ENCODE measurements around the gene COL4A1.

COL4A1 gene

GRCh38 chr13:110351636-110352420, 44.9 kb upstream of the COL4A1 start:
- no peak for DNase-seq (ENCODE audit: extremely low read depth, low read depth)
- TF ChIP-seq CTCF (IDR thresholded peaks at IDR 0.05; ENCODE audit: low read depth, low read length) = no peak

DNA sequence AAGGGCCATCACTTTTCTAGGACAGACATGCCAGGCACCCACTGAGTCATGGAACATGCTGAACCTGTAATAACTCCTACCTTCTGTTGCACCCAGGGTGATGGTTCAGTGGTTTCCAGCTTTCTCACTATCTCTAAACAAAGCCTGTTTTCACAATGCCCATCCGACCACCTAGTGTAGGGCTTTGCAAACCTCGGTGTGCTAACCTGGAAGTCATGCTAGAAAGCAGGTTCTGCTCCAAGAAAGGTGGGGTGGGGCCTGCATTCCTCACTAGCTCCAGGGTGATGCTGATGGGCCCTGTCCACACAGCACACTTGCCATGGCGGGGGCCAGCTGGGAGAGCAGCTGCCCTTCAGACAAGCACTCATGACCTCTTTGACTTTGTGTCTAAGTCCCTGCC, 43.6 kb upstream of the COL4A1 start:
- no peak for DNase-seq (ENCODE audit: extremely low read depth, low read depth)

DNA sequence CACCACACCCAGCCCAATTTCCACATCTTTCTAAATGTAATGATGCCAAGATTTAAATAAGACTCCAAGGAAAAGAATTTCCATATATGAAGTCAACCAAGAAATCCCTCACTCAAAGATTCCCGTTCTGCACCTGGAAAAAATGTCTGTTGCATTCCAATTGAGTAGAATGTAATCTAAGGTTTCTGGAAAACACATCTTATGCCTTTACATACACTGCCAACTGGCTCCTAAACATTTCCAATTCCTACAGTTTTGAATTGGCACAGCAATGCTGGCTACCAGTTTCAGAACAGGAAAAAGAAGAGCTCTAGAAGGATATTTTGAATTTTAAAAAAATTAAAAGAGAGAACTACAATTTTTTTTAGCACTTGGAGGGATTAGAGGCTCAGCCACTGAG, 43.1 kb upstream of the COL4A1 start:
- no peak for TF ChIP-seq CTCF (IDR thresholded peaks at IDR 0.05; ENCODE audit: low read depth, low read length)
- no peak for DNase-seq (ENCODE audit: extremely low read depth, low read depth)

More for the DNA sequence above, 43.6 kb upstream of the COL4A1 start:
- TF ChIP-seq CTCF (IDR thresholded peaks at IDR 0.05; ENCODE audit: low read depth, low read length) = no peak

- no peak for DNase-seq (ENCODE audit: extremely low read depth, low read depth)
- TF ChIP-seq CTCF (IDR thresholded peaks at IDR 0.05; ENCODE audit: low read depth, low read length) = no peak
Observed at GRCh38 chr13:110349239-110349638, 42.3 kb upstream of the COL4A1 start.

GRCh38 chr13:110348309-110349105, 41.5 kb upstream of the COL4A1 start:
- TF ChIP-seq CTCF (IDR thresholded peaks at IDR 0.05; ENCODE audit: low read depth, low read length) = no peak
- no peak for DNase-seq (ENCODE audit: extremely low read depth, low read depth)

- DNase-seq (ENCODE audit: extremely low read depth, low read depth) = no peak
- no peak for TF ChIP-seq CTCF (IDR thresholded peaks at IDR 0.05; ENCODE audit: low read depth, low read length)
Observed at GRCh38 chr13:110347535-110348308, 40.8 kb upstream of the COL4A1 start.
